NCI-H128 (cell line): ENCODE data around the gene SIRT7.

Experiments used
- DNase-seq: peaks from one replicate; lab custom pipeline; 2025; ENCODE audit not compliant: unreplicated experiment; lab: John Stamatoyannopoulos, UW

Gene SIRT7

DNA sequence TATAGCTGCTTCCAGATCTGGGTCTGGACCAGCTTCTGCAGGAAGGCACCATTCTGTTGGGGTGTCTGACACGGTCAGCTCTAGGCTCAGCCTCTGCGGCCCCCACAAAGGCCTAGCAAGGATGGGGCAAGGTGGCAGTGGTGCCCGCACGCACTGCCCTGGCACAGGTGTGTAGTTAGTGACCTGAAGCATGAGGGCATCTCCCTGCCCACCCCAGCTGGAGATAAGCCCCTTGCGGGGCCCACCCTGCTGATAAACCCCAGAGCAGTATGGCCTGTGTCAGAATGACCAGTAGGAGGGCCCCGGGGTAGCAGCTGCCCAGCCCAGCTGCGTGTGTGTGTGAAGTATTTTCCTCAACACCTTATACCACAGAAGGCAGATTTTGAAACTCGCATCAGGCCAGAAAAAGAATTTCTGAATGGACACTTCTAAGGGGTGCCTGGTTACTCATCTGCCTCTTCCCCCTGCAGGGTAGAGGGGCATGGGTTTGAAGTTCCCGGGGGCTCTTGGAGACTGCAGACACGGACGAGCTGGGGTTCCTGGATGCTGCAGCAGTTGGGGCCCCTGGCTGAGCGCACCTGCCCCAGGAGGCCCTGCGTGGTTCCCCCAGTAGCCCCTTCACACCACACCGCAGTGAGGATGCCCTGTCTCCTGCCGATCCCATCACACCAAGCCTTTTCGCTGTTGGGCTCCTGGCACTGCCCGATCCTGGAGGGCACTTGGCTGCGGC, 51.4 kb downstream of the SIRT7 start:
- DNase-seq = no peak

GRCh38 chr17:81865733-81866439, 52.1 kb downstream of the SIRT7 start:
- DNase-seq = no peak

DNA sequence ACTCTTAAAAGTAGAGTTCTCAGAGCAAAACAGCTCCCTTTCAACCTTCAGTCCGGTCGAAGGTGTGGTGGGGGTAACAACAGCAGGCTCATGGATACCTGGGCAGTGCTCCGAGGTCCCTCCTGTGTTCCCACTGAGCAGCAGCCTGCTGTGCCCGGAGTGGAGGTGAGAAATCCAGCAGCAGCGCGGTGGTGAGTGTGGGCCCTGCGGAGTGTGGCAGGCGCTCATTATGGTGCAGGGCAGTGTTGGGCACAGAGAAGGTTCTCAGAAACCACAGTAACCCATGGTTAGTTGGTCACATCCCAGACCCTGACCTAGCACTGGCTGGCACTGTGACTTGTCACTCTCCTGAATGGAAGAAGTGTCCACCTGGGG, 52.6 kb downstream of the SIRT7 start:
- no peak for DNase-seq

DNA sequence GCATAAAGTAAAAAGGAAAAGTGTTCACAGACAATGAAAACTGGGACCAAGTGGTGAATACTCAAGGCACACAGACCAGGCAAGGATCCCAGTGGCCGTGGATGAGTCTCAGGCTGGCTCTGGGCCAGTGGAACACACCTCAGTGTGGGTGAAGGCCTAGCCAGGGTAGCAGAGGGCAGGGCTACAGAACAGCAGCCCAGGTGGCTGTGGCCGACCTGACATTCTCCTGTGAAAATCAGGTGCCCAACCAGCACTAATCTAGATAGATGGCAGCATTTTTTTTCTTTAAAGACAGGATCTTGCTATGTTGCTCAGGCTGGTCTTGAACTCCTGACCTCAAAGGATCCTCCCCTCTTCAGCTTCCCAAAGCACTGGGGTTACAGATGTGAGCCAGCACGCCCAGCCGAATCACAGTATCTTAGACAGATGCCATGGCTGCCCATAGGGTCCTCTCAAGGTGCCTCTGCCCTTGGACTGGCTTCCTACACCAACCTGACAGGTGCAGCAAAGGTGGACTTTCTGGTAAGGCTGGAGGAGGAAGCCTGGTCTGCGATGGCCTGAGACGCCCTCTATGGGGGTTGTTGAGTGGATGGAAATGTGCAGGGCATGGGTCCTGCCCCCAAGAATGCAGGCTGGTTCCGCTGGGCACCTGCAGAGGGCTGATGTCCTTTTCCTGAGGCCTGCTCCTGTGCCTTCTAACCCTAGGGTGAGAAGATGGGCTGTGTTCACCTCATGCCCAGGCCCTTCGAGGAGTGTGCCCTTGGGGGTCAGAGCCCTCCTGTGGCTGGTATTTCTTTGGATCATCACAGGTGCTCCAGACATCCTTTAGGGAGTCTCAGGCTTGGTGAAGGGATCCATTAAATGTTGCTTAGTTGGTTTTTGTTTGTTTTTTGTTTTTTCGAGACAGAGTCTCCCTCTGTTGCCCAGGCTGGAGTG, 53.9 kb downstream of the SIRT7 start:
- no peak for DNase-seq

GRCh38 chr17:81863123-81863675, 54.8 kb downstream of the SIRT7 start:
- no peak for DNase-seq
